Measurements from ENCODE around the gene GGA3. TPM values are rescaled to one million over a fixed set of nuclear protein-coding genes. Genes with fewer than 3 reads are reported as not detected.
"Not testable (repeated sequence)": the region's sequence is repeated elsewhere in the genome, so short reads cannot be mapped to it uniquely, and the experiment has no call there.

The GGA3 gene, protein sequence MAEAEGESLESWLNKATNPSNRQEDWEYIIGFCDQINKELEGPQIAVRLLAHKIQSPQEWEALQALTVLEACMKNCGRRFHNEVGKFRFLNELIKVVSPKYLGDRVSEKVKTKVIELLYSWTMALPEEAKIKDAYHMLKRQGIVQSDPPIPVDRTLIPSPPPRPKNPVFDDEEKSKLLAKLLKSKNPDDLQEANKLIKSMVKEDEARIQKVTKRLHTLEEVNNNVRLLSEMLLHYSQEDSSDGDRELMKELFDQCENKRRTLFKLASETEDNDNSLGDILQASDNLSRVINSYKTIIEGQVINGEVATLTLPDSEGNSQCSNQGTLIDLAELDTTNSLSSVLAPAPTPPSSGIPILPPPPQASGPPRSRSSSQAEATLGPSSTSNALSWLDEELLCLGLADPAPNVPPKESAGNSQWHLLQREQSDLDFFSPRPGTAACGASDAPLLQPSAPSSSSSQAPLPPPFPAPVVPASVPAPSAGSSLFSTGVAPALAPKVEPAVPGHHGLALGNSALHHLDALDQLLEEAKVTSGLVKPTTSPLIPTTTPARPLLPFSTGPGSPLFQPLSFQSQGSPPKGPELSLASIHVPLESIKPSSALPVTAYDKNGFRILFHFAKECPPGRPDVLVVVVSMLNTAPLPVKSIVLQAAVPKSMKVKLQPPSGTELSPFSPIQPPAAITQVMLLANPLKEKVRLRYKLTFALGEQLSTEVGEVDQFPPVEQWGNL
- 48.1 TPM for polyA plus RNA-seq (2012; ENCODE audit: missing spikeins)

DNA sequence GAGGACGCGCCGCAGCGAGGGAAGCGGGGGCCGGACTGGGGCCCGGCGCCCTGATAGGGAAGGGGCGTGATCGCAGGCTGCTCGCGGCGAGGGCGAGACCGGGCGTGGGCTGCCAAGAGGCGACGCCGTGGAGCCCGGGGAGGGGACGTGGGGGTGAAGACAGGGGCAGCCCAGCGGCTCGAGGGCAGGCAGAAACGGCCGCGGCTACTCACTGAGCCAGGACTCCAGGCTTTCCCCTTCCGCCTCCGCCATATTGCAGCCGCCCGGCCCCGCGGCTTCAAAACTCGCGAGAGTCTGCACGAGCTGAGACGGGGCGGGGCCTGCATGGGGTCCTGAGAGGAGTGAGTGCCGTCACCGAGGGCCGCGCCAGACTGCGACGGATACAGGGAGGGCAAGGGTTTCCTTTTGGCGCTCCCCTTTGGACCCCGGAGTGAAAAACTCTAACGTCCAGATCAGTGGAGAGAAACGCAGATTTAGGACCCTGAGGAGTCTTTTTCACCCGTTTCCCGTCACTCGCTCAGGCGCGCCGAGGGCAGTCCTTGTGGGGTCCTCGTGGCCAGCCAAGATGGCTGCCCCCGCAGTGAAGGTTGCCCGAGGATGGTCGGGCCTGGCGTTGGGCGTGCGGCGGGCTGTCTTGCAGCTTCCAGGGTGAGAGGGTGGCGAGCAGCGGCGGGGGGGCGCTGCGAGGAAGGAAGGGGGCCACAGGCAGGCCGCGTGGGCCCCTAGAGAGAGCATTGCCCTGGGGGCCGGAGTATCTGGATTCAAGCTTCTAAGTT lies at the start of gene GGA3, which contains the start of gene MRPS7:
Gene GGA3, minus strand, starts transcription at position 271 of the 776 bp plus-strand sequence. Its CDS starts 19 bp downstream, at position 252.
Gene MRPS7, plus strand, starts transcription at position 544 of the 776 bp plus-strand sequence. Its CDS starts 22 bp downstream, at position 566.
- peak; percentile 94 for FAIRE-seq

DNA sequence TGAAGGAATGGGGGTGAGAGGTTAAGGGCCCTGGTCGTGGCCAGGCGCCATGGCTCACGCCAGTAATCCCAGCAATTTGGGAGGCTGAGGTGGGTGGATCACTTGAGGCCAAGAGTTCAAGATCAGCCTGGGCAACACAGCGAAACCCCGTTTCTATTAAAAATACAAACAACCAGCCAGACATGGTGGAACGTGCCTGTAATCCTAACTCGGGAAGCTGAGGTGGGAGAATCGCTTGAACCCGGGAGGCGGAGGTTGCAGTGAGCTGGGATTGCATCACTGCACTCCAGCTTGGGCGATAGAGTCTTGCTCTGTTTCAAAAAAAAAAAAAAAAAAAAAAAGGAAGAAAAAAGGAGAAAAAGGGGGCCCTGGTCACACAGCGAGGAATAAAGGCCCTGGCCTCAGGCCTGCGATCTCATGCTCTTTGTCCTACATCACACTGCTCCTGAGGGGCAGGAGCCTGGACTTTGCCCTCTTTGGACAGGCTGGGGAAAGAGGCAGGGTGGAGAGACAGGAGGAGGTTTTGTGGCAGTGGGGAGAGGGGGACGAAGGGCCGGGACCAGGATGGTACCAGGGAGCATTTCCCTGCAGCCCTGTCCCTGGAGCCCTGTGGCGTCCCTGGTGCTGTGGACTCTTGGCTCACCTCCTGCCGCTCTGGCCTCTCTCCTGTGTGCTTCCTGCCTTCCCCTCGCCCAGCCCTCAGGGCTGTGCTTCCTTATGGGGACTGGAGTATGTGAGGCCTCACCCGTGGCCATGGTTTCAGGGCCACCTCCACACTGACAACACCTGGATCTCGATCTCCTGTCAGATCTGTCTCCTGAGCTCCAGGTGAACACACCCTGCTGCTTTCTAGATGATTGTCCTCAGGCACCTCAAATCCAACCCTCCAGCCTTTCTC lies 47.6 kb upstream of the GGA3 start:
- no peak for DNase-seq (ENCODE audit: insufficient read length)
- no peak for FAIRE-seq
- TF ChIP-seq POLR2A (IDR thresholded peaks at IDR 0.05; ENCODE audit: low read depth, low read length) (no peak), TAF1 (IDR thresholded peaks at IDR 0.05; ENCODE audit: borderline replicate concordance, low read depth, low read length) (no peak), POLR2AphosphoS5 (IDR thresholded peaks at IDR 0.05; ENCODE audit: low read depth, low read length) (no peak)

More for the DNA sequence above, at the start of gene GGA3, which contains the start of gene MRPS7:
- TF ChIP-seq TAF1 (IDR thresholded peaks at IDR 0.05; ENCODE audit: borderline replicate concordance, low read depth, low read length) (peak; percentile 92), POLR2AphosphoS5 (IDR thresholded peaks at IDR 0.05; ENCODE audit: low read depth, low read length) (peak; percentile 75), POLR2A (IDR thresholded peaks at IDR 0.05; ENCODE audit: low read depth, low read length) (peak; percentile 86)
- DNase-seq (ENCODE audit: insufficient read length): peak; percentile 94

DNA sequence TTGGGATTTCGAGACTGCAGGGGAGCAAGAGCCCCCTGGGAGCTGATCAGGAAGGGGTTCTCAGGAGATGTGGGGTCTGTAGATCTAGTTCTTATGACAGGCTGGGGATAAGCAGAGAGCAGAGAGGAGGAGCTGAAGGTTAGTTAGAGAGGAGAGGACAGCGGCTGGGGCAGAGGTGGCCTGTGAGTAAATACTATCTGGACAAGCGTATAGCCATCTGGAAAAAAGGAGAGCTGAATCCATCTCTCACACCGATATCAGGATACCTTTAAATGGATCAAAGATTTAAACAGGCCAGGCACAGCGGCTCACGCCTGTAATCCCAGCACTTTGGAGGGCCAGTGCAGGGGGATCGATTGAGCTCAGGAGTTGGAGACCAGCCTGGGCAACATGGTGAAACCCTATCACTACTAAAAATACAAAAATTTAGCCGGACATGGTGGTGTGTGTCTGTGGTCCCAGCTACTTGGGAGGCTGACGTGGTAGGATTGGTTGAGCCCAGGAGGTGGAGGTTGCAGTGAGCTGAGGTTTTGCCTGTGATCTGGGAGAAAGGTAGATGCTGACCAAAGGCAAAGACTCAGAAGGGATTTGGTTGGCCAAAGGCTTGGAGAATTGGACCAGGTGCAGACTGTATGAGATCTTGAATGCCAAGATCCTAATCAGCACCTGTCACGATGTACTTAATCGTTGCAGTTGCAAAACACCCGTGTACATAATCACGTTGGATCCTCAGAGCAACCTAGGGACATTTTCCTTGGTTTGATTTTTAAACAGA lies 46.7 kb upstream of the GGA3 start:
- FAIRE-seq (no peak), DNase-seq (ENCODE audit: insufficient read length) (no peak)
- TF ChIP-seq TAF1 (IDR thresholded peaks at IDR 0.05; ENCODE audit: borderline replicate concordance, low read depth, low read length): no peak
- TF ChIP-seq POLR2AphosphoS5 (IDR thresholded peaks at IDR 0.05; ENCODE audit: low read depth, low read length): no peak
- no peak for TF ChIP-seq POLR2A (IDR thresholded peaks at IDR 0.05; ENCODE audit: low read depth, low read length)

DNA sequence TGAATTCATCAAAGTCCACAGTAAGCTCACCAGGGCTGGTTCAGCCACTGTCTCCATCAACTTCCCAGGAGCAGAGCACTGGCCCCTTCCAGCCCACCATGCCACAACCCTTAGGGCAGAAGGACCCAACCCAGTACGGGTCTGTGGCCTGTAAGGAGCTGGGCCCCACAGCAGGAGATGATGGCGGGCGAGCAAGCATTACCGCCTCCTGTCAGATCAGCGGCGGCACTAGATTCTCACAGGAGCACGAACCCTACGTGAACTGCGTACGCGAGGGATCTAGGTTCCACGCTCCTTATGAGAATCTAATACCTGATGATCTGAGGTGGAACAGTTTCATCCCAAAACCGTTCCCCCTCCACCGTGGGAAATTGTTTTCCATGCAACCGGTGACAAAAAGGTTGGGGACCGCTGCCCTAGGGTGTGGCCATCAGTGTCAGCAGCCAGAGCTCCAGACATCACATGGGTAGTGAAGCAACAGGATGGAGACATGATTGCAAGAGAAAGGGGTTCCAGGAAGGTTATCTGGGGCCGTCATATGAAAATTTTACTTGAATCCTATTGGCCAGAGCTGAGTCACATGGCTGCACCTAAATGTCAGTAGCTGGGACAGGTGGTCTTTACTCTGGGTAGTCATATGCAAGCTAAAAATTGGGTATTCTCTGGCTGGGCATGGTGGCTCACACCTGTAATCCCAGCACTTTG lies 40.2 kb upstream of the GGA3 start:
- FAIRE-seq (no peak), DNase-seq (ENCODE audit: insufficient read length) (no peak)
- no peak for TF ChIP-seq POLR2A (IDR thresholded peaks at IDR 0.05; ENCODE audit: low read depth, low read length)
- no peak for TF ChIP-seq TAF1 (IDR thresholded peaks at IDR 0.05; ENCODE audit: borderline replicate concordance, low read depth, low read length)
- no peak for TF ChIP-seq POLR2AphosphoS5 (IDR thresholded peaks at IDR 0.05; ENCODE audit: low read depth, low read length)

DNA sequence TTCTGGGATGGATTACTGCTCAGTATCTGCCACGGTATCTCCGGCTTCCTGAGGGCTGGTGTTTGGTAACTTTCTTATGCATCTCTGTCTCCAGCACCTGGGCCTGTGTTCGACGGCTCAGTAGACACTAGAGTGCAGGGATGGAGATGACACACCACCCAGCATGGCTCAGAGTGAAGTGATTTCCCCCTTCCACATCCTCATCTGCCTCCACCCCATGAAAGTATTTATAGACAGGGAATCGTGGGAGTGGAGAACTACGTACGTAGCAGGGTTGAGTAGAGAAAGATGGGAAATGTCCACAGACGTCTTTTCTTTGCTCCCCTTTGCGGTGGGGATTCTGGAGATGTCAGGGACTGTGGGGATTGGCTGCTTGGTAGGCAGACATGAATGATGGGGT lies 39.6 kb upstream of the GGA3 start:
- no peak for FAIRE-seq
- DNase-seq (ENCODE audit: insufficient read length): no peak
- TF ChIP-seq POLR2AphosphoS5 (IDR thresholded peaks at IDR 0.05; ENCODE audit: low read depth, low read length) (no peak), POLR2A (IDR thresholded peaks at IDR 0.05; ENCODE audit: low read depth, low read length) (no peak), TAF1 (IDR thresholded peaks at IDR 0.05; ENCODE audit: borderline replicate concordance, low read depth, low read length) (no peak)

DNA sequence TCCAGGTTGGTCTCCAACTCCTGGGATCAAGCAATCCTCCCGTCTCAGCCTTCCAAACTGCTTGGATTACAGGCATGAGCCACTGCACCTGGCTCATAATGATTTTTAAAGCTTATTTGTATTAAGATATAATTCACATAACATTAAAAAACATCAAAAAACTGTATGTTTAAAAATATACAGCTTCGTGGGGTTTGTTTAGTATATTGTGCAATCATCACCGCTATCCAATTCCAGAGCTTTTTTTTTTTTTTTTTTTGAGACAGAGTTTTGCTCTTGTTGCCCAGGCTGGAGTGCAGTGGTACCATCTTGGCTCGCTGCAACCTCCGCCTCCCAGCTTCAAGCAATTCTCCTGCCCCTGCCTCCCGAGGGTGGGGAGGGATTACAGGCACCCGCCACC lies 38.9 kb upstream of the GGA3 start:
- DNase-seq (ENCODE audit: insufficient read length) (no peak), FAIRE-seq (no peak)
- no peak for TF ChIP-seq POLR2AphosphoS5 (IDR thresholded peaks at IDR 0.05; ENCODE audit: low read depth, low read length)
- TF ChIP-seq POLR2A (IDR thresholded peaks at IDR 0.05; ENCODE audit: low read depth, low read length): no peak
- TF ChIP-seq TAF1 (IDR thresholded peaks at IDR 0.05; ENCODE audit: borderline replicate concordance, low read depth, low read length): no peak

DNA sequence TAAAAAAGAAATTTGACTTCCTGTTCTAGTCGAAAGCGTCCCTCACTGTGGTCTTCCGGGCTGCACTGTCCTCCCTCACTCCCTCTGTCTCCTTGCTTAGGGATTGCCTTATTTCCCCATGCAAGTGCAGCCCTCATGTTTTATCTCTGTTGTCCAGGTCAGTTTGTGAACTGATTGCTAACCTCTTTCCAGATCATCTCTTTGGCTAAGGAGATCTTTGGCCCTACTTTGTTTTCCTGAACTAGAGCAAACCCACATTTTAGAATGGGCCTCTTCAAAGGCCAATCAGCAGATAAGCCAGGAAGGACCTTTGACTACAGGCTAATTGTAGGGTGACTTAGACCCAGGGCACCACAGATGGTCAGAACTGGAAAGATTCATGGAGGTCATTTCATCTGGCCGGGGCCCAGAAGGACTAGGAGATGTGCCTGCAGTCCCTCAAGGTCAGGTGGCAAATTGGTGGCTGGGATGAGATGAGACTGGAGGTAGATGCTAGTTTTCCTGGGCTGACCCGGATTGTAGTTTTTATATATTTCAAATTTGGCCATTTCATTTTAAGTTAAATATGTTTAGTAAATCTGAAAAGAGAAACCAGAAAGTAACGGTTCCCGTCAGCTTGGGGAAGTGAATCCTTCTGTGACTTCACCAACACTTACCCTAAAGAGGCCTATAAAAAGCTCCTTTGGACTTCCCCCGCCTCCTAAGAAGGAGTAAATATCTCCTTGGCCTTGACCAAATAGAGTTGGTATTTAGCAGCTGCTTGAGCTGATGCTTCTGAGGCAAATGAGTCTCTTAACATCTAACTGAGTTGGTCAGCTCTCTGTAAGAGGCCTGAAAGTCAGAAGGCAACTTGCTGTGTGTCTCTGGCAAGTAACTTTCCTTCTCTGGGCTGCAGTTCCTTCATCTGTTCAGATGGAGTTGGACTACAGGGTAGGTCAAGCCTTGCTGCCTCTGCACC lies 34.1 kb upstream of the GGA3 start:
- FAIRE-seq: peak; percentile 78
- TF ChIP-seq POLR2AphosphoS5 (IDR thresholded peaks at IDR 0.05; ENCODE audit: low read depth, low read length) (peak; percentile 85), TAF1 (IDR thresholded peaks at IDR 0.05; ENCODE audit: borderline replicate concordance, low read depth, low read length) (peak; percentile 76; the same call in 1 of the 2 replicates), POLR2A (IDR thresholded peaks at IDR 0.05; ENCODE audit: low read depth, low read length) (peak; percentile 88)
- no peak for DNase-seq (ENCODE audit: insufficient read length)

DNA sequence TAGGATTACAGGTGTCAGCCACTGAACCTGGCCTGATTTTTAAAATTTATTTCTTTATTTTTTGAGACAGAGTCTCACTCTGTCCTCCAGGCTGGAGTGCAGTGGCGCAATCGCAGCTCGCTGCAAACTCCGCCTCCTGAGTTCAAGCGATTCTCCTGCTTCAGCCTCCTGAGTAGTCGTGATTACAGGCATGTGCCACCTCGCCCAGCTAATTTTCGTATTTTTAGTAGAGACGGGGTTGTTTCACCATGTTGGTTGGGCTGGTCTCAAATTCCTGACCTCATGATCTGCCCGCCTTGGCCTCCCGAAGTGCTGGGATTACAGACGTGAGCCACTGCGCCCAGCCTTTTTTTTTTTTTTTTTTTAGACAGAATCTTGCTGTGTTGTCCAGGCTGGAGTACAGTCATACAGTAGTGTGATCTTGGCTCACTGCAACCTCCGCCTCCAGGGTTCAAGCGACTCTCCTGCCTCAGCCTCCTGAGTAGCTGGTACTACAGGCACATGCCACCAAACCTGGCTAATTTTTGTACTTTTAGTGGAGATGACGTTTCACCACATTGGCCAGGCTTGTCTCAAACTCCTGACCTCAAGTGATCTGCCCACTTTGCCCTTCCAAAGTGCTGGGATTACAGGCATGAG lies 31.5 kb upstream of the GGA3 start:
- DNase-seq (ENCODE audit: insufficient read length): not testable (repeated sequence)

More for the DNA sequence above, 31.5 kb upstream of the GGA3 start:
- not testable (repeated sequence) for FAIRE-seq
